Erythroblast (primary cell): Measurements from ENCODE around the gene CUBN.

ENCODE experiments used
- GATA1 ChIP-seq: IDR thresholded peaks from 2 replicates; pipeline ENCODE4 v1.6.1; 2011; ENCODE audit warnings: low read depth, mild to moderate bottlenecking, control low read depth, low read length, moderate library complexity
- POLR2A ChIP-seq: IDR thresholded peaks from 2 replicates; pipeline ENCODE4 v1.6.1; 2011; ENCODE audit warnings: mild to moderate bottlenecking, low read length

DNA sequence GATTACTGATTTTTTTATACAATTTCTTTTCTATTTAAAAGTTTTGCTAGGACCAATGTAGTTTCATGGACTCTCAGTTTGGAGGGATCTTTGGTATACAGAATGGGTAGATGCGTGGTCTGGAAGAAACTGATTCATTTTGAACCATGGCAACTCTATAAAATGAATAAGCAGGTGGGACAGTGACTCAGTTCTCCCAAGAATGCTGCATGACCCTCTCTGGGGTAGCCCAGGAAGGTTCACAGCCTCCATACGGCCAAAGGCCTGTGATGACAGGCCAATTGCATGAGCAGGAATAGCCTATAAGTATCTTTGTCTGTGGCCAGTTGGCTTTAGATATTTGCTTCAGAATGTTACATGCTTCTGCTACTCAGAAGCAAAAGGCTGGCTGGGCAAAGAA is 199.1 kb downstream of the CUBN start:
- TF ChIP-seq POLR2A, result no peak
- TF ChIP-seq GATA1, result no peak
